LoVo (cell line): ENCODE results near the gene GALNTL6.
"Not testable (repeated sequence)": the region's sequence is repeated elsewhere in the genome, so short reads cannot be mapped to it uniquely, and the experiment has no call there.

ENCODE experiments used
- DNase-seq: peaks from one replicate; pipeline ENCODE4 v3.0.0-alpha.2; 2016; ENCODE audit warnings: low spot score

The GALNTL6 gene

DNA sequence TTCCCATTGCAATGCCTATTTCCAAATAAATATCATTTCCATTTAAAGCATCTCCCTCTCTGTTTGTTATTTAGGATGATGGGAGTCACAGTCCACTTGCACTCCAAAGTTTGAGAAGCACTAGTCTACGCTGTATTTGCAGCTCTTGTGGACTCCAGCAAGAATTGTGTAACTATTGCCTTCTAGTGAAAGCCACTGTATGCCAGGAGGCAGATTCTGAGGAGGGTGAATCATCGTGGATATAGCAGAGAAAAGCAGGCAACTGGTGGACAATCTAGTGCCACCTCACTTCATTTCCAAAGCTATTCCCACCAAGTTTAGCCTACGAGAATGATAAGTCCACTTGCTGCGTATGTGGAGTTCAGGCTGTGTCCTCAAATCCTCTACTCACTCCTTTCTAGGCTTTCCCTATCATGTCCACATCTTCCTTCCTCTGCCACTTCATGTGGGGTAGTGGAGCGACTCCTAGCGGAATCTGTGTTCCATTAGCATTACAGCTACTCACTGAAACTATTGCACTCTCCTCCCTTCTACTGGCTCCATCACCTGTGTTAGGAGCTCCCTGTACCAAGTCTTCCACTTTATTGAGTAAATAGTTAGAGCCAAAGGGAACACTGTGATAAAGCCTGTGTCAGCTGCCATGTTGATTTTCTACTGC is 853.6 kb downstream of the GALNTL6 start:
- no peak for DNase-seq

DNA sequence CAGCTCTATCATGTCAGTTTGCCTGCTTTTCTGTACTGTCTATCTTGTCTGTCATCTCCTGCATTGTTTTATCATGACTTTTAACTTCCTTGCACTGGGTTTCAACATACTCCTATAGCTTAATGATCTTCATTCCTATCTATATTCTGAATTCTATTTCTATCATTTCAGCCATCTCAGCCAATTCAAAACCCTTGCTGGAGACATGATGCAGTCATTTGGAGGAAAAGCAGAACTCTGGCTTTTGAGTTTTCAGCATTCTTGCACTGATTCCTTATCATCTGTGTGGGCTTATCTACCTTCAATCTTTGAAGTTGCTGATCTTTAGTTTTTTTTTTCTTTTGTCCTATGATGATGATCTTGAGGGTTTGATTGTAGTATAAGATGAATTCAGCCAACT is 861.6 kb downstream of the GALNTL6 start:
- DNase-seq, result no peak

DNA sequence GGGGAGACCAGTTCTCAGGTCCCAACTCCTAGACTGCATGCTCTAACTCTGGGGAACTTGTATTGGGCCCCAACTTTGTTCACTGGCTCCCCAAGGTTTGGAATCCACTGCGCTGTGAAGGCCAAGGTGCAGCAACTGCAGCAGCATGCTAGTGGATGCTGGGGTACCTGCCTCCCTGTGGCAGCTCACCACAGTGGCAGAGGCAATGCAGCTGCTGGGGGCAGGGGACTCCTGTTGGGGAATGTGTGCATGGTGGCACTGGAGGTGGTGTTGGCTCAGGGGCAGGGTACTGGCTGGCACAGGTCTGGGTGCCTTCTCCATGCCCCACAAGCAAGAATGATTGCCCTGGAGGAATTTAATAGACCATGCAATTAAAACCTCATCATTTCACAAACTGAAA is 862.0 kb downstream of the GALNTL6 start:
- no peak for DNase-seq

DNA sequence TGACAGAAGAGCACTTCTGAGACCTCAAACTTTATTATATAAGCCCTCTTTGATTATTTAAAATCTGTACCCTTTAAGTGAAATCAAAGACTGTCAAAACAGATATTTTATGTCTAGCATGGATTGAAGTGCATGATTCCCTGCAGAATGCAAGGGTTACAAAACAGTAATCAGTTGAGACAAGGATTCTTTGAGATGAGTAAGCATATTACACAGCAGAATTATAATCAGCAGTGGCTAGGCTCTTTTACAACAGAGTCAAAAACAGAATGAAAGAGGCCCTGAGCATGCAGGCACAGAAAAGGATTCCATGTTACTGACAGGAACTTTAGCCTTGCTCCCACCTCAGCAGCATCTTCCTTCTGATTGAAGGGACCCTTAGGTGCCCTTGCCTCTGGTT is 867.5 kb downstream of the GALNTL6 start:
- DNase-seq, result no peak

GRCh38 chr4:172683021-172683420 is 869.8 kb downstream of the GALNTL6 start:
- DNase-seq, result no peak

DNA sequence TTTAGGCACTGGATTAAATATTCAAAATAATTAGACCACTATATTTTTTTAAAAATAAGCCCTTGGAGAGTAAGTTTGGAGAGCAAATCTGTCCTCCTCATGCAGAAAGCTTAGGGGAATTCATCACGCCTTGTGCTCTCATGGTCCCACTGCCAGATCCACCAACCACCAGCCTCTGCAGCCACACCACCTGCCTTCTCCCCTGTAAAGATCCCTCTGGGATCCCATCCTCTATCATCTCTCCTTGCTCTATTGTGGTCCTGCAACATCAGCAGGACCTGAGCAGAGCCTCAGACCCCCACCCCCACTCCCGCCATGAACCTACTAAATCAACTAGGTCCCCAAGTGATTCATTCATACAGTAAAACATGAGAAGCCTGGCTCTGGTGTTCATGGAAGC is 872.8 kb downstream of the GALNTL6 start:
- no peak for DNase-seq

DNA sequence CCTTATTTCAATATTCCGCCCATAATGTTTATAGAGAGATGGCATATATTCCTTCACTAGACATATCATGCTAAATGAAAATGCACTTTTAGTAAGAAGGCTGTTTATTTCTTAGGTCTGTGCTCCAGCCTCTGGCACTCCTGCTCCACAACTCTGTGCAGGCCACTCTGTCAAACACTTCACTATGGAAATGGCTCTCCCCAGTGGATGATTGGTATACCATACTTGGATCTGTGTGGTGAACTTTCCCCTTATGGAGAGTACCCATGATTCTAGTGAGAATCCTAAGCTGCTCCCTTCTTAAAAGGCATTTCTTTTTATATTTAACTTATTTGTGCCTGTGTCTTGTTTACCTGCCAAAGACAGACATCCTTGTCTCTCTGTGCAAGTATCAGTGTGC is 875.3 kb downstream of the GALNTL6 start:
- no peak for DNase-seq

- DNase-seq, result no peak
These were observed 878.3 kb downstream of the GALNTL6 start for GRCh38 chr4:172691552-172691951.

GRCh38 chr4:172692701-172693100 is 879.5 kb downstream of the GALNTL6 start:
- DNase-seq, result peak; percentile 7

DNA sequence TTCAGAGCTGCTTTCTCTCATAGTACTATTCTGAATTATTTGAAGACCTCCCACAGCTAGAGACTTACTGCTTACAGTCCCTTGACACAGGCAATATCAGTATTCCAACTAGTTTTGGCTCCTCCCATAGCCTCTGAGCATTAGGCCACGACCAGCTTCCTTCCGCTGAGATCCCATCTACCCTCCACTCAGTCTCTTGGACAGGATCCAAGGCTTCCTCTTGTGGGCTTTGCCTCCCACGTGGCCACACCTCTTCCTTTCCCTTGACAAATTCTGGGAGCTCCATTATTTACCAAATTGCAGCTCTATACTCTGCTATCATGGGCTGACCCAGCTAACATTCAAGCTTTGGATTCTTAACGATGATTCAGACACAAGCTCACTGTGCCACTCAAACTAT is 885.1 kb downstream of the GALNTL6 start:
- no peak for DNase-seq

DNA sequence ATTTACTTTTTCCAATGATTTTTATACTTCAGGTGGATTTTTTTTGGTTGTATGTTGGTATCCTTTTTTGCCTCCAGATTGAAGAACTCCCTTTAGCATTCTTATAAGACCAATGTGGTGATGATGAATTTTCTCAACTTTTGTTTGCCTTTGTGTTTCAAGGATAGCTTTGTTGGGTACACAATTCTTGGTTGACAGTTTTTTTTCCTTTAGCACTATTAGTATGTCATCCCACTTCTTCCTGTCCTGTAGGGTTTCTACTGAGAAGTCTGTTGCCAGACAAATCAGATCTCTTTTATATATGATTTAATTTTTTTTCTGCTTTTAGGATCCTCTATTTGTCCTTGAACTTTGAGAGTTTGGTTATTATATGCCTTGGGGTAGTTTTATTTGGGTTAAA is 892.4 kb downstream of the GALNTL6 start:
- no peak for DNase-seq

DNA sequence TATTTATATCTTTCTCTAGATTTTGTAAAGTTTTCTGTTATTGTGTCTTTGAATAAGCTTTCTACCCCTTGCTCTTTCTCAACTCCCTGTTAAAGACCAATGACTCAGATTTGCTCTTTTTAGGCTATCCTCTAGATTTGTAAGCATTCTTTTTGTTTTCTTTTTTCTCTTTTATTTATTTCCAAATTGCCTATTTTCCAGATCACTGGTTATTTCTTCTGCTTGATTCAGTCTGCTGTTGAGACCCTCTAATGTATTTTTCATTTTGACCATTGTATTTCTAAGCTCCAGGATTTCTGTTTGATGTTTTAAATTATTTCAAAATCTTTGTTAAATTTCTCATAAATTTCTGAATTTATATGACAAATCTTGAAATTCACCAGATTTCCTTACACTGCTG is 892.8 kb downstream of the GALNTL6 start:
- no peak for DNase-seq

DNA sequence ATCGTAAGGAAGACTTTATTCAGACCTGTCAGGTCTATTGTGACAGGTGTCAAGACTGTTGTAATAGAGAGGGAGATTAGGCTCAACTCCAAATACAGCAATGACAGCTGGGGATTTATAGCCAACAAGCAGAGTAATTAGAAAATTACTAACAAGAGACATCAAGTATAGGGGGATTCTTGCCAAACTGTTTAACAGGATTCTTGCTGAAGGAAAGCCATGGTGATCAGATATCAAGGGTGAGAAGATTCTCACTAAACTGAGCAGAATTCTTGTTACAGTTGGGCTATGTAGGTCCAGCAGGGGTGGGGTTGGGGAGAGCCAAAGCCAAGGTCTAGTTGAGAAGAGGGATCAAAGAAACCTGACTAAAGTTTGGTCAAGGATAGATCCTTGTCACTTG is 894.4 kb downstream of the GALNTL6 start:
- DNase-seq, result no peak

DNA sequence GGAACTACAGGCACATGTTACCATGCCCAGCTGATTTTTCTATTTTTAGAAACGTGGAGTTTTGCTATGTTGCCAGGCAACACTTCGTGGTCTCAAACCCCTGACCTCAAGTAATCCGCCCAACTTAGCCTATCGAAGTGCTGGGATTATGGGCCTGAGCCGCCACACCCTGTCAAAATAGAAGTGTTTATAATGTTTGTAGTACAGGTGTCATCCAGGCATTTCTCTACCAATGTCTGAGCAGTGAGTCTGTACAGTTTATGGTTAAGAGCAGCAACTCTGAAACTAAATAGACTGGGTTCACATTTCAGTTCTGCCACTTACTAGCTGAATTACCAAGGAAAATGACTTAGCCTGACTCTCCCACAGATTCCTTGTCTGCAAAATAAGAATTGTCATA is 895.0 kb downstream of the GALNTL6 start:
- DNase-seq, result no peak

GRCh38 chr4:172709376-172709775 is 896.2 kb downstream of the GALNTL6 start:
- no peak for DNase-seq

DNA sequence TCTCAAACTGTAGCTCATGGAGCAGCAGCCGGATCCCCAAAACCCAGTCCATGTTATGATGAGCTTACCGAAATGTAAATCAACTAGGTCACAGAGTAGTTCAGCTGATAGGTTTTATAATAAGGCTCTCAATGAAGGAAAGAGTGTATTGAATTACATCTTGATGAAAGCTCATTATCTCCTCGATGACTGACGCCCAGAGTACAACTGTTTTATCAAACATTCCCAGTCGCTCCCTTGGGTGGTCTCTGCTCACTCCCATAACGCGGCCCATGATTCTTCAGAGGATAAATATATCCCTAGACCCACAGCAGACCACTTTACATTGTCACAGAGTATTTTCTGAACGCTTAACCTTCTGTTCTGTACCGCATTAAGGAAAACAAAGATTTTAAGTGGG is 903.1 kb downstream of the GALNTL6 start:
- DNase-seq, result no peak

DNA sequence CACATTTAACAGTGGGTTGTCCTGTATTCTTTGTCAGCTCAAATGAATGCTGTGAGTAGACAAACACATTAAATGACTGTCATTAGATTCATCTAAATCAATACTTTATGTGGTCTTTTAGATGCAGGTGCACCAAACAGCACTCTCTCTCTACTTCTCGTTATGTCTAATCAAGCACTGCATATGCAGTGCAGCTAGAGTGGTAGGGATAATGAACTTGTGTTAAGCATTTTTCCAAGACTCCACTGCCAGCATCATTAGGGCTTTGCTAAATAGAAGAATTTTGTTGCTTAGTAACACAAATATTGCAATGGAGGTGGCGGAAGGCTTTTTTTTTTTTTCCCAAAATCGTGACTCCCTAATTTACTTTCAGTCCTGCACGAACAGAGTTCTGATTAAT is 908.5 kb downstream of the GALNTL6 start:
- no peak for DNase-seq

DNA sequence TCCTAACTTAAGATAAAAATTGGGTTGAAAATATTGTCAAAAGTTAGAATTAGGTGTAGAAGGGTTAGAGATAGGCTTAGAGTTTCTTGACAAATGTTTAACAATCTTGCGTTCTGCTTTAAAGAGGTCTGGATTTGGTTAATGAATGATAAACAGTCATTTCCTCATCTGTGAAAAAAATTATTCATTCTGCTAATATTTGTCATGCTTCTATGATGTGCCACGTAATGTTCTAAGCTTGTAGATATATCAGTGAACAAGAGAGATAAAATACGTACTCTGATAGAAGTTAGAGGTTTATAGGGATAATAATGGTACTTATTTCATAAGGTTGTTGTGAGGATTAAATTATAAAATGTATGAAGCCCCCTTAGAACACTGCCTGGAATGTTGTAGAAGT is 912.4 kb downstream of the GALNTL6 start:
- DNase-seq, result peak; percentile 29

GRCh38 chr4:172726001-172726423 is 912.8 kb downstream of the GALNTL6 start:
- peak; percentile 78 for DNase-seq

DNA sequence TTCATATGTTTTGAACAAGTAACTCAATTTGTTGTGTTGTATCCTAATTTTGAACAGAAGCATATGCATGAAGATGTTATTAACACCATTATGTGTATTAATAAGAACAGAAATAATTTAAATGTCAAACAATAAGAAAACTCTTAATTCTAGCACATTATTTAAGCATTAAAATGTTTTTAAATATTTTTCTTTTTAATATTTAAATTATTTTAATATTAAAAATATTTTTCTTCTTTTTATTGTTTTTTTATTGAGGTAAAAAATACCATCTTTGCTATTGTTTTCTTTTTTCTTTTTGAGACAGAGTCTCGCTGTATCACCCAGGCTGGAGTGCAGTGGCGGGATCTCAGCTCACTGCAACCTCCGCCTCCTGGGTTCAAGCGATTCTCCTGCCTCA is 914.4 kb downstream of the GALNTL6 start:
- DNase-seq, result no peak

DNA sequence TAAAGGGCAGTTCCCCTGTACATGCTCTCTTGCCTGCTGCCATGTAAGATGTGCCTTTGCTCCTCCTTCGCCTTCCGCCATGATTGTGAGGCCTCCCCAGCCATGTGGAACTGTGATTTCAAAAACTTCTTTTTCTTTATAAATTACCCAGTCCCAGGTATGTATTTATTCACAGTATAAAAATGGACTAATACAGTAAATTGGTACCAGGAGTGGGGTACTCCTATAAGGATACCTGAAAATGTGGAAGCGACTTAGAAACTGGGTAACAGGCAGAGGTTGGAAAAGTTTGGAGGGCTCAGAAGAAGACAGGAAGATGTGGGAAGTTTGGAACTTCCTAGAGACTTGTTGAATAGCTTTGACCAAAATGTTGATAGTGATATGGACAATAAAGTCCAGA is 920.4 kb downstream of the GALNTL6 start:
- not testable (repeated sequence) for DNase-seq

DNA sequence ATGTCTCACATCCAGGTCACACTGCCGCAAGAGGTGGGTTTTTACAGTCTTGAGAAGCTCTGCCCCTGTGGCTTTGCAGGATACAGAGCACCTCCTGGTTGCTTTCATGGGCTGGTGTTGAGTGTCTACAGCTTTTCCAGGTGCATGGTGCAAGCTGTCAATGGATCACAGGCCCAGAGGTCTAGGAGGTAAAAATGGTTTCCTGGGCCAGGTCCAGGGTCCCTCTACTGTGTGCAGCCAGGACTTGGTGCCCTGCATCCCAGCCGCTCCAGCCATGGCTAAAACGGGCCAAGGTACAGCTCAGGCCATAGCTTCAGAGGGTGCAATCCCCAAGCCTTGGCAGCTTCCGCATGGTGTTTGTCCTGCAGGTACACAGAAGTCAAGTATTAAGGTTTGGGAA is 921.4 kb downstream of the GALNTL6 start:
- no peak for DNase-seq

DNA sequence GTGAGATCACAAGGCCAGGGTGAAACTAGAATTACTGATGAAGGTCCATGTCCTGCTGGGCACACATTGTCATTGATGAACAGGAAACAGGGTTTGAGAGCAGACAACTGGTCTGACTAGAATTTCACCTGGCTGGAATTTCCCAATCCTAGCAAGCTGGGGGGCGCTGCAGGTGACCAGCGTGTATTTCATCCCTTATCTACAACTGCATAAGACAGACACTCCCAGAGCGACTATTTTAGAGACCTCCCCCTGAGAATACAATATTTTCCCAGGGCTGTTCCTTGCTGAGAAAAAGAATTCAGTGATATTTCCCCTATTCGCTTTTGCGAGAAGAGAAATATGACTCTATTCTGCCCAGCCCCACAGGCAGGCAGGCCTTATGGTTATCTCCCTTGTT is 922.8 kb downstream of the GALNTL6 start:
- DNase-seq, result no peak

GRCh38 chr4:172740434-172740833 is 927.2 kb downstream of the GALNTL6 start:
- DNase-seq, result no peak

DNA sequence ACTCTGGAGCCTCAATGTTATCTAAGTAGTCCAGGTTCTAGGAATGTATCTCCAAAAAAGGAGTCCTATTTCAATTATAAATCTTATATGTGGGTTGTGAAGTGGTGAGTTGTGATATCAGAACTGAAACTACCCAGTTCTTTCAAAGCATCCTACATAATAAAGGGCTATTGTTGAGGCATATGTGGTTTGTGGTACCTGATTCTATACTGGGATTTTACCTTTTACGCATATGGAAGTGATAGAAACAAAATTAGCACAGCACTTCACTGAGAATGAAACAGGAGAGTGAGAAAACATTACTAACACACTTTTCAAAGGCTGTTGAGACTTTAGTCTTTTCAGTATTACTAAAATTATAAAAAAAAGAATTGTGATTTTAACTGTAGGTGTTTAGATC is 937.7 kb downstream of the GALNTL6 start:
- DNase-seq, result no peak
